ENCODE data around the gene ARPC1A.

DNA sequence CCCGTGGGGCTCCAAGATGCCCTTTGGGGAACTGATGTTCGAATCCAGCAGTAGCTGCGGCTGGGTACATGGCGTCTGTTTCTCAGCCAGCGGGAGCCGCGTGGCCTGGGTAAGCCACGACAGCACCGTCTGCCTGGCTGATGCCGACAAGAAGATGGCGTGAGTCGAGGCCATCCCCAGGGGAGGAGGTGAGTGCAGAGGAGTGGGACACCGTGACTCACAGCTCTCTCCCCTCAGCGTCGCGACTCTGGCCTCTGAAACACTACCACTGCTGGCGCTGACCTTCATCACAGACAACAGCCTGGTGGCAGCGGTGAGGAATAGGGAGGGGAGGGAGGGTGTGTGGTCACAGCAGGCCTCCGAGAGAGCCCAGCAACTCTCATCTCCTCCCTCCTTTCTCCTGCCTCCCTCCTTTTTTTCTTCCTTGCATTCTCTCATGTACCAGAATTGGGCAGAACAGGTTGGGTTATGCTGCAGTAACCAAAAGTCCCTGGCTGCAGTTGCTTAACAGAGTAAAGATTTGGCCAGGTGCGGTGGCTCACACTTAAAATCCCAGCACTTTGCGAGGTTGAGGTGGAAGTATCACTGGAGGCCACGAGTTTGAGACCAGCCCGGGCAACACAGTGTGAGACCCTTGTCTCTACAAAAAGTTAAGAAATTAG is 65.4 kb downstream of the ARPC1A start:
- TF ChIP-seq, protein P1, sequence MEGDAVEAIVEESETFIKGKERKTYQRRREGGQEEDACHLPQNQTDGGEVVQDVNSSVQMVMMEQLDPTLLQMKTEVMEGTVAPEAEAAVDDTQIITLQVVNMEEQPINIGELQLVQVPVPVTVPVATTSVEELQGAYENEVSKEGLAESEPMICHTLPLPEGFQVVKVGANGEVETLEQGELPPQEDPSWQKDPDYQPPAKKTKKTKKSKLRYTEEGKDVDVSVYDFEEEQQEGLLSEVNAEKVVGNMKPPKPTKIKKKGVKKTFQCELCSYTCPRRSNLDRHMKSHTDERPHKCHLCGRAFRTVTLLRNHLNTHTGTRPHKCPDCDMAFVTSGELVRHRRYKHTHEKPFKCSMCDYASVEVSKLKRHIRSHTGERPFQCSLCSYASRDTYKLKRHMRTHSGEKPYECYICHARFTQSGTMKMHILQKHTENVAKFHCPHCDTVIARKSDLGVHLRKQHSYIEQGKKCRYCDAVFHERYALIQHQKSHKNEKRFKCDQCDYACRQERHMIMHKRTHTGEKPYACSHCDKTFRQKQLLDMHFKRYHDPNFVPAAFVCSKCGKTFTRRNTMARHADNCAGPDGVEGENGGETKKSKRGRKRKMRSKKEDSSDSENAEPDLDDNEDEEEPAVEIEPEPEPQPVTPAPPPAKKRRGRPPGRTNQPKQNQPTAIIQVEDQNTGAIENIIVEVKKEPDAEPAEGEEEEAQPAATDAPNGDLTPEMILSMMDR (IDR thresholded peaks at IDR 0.05) = no peak
- no peak for TF ChIP-seq EP300 (IDR thresholded peaks at IDR 0.05)
